ENCODE measurements around the gene TGIF1.

Gene TGIF1

GRCh38 chr18:3440341-3440740, 9.6 kb upstream of the TGIF1 start:
- no peak for DNase-seq

- DNase-seq: peak; percentile 72
Measured at GRCh38 chr18:3441290-3441689, 8.7 kb upstream of the TGIF1 start.

GRCh38 chr18:3442919-3443318, 7.1 kb upstream of the TGIF1 start:
- DNase-seq: no peak

GRCh38 chr18:3444296-3444695, 5.7 kb upstream of the TGIF1 start:
- no peak for DNase-seq

- DNase-seq: no peak
Measured at GRCh38 chr18:3444954-3445353, 5.0 kb upstream of the TGIF1 start.

GRCh38 chr18:3447068-3447894, 2.7 kb upstream of the TGIF1 start:
- no peak for DNase-seq

GRCh38 chr18:3447895-3448837, 1.8 kb upstream of the TGIF1 start:
- DNase-seq: peak; percentile 100

- peak; percentile 97 for DNase-seq
Measured at GRCh38 chr18:3448838-3449511, 997 bp upstream of the TGIF1 start.

- peak; percentile 97 for DNase-seq
Measured at GRCh38 chr18:3449512-3450011, 410 bp upstream of the TGIF1 start.

GRCh38 chr18:3450799-3451182, 819 bp downstream of the TGIF1 start:
- no peak for DNase-seq

- DNase-seq: peak; percentile 89
Measured at GRCh38 chr18:3451183-3451988, 1.4 kb downstream of the TGIF1 start.

- DNase-seq: peak; percentile 68
Measured at GRCh38 chr18:3451989-3452749, 2.2 kb downstream of the TGIF1 start.

- no peak for DNase-seq
Measured at GRCh38 chr18:3452750-3453539, 3.0 kb downstream of the TGIF1 start.

GRCh38 chr18:3453540-3454364, 3.8 kb downstream of the TGIF1 start:
- DNase-seq: peak; percentile 60

GRCh38 chr18:3454365-3455089, 4.6 kb downstream of the TGIF1 start:
- DNase-seq: peak; percentile 82

GRCh38 chr18:3455090-3455635, 5.2 kb downstream of the TGIF1 start:
- DNase-seq: no peak

- no peak for DNase-seq
Measured at GRCh38 chr18:3455907-3456685, 6.1 kb downstream of the TGIF1 start.

GRCh38 chr18:3456686-3457069, 6.7 kb downstream of the TGIF1 start:
- peak; percentile 92 for DNase-seq

All from NCI-H69 (cell line).